ENCODE results near the gene SLC22A5.

- TF ChIP-seq ZBTB43 (CRISPR knock-in tag; IDR thresholded peaks at IDR 0.05) (no peak), CTCF (IDR thresholded peaks at IDR 0.05) (no peak), CREM (CRISPR knock-in tag; IDR thresholded peaks at IDR 0.05) (no peak), JUN (CRISPR knock-in tag; IDR thresholded peaks at IDR 0.05) (no peak), FOXP1 (CRISPR knock-in tag; IDR thresholded peaks at IDR 0.05; ENCODE audit: borderline replicate concordance) (no peak), NFATC4 (CRISPR knock-in tag; IDR thresholded peaks at IDR 0.05) (no peak)
Measured at GRCh38 chr5:132420706-132421272, 51.3 kb downstream of the SLC22A5 start.

Measured in WTC11 (cell line).